Measurements from ENCODE around the gene DHX40.

The DHX40 gene

DNA sequence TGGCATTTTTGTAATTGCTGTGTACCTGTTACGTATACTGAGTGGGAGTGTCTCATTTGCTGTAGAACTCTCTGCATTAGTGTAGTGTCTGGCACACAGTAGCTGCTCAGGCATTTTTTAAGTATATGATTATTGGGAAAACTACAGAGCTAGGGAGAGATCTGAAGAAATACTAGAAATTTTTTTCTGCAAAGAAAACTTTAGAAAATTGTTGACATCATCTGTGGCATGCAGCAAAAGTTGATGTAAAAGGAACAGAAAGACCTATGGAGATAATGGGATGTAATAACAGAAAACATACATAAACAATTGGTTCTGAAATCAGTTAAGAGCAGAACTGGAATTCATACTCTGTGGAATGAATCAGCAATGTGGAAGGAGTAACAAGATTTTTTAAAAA lies 65.9 kb downstream of the DHX40 start:
- no peak for DNase-seq (ENCODE audit: low read depth)

GRCh38 chr17:59632398-59632797 lies 67.0 kb downstream of the DHX40 start:
- DNase-seq (ENCODE audit: low read depth): no peak

DNA sequence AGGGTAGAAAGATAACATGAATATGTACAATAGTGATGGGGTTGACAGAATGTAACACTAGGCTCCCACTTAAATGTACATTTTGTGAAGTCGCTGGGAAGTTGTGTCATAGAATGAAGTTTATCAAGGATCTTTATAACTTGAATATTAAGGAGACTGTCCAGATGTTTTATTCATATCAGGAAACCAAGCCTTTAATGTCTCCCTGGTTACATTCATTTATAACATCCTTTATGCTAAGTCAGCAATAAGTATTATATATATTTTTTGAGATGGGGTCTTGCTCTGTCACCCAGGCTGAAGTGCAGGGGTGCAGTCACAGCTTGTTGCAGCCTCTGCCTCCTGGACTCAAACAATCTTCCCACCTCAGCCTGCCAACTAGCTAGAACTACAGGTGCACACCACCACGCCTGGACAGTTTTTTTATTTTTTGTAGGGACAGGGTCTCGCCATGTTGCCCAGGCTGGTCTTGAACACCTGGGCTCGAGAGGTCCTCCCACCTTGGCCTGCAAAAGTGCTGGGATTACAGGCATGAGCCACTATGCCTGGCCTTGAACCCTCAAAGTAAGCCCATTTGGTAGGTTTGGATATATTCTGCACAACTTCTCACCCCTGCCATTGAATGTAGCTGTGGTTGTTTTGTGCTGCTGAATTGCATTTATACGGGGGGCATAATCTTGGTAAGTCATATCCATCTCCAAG lies 68.4 kb downstream of the DHX40 start:
- DNase-seq (ENCODE audit: low read depth): no peak

- DNase-seq (ENCODE audit: low read depth): no peak
Observed at GRCh38 chr17:59634632-59635541, 69.5 kb downstream of the DHX40 start.

DNA sequence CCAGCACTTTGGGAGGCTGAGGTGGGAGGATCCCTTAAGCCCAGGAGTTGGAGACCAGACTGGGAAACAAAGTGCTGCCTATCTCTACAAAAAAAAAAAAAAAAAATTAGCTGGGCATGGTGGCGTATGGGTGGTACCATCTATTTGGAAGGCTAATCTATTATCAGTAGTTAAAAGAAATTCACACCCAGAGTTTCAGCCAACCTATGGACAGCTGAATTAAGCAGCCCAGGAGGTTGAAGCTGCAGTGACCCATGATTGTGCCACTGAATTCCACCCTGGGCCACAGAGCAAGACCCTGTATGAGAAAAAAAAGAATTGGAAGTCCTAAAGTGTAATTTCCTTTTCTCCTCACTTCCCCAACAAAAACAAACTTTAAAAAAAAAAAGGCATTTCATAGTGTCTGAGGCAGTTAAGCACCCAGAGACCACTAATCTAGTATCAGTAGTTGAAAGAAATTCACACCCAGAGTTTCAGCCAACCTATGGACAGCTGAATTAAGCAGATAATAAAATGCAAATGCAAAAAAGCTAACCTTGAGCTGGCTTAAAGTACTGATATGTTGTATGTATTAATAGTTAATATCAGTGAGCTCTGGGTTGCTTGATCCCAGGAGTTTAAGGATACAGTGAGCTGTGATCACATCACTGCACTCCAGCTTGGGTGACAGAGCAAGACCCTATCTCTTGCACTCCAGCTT lies 72.4 kb downstream of the DHX40 start:
- no peak for DNase-seq (ENCODE audit: low read depth)

DNA sequence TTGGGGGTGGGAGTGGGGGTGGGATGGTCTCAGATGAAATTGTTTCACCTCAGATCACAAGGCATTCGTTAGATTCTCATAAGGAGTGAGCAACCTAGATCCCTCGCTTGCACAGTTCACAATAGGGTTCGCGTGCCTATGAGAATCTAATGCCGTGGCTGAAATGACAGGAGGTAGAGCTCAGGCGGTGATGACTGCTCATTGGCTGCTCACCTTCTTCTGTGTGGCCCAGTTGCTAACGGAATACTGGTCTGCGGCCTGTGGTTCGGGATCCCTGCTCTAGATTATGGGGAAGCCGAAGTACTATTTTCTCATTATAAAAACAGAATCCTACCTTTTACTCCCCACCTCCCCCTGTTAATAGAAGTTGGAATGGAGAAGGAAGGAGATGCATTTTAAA lies 73.1 kb downstream of the DHX40 start:
- no peak for DNase-seq (ENCODE audit: low read depth)

DNA sequence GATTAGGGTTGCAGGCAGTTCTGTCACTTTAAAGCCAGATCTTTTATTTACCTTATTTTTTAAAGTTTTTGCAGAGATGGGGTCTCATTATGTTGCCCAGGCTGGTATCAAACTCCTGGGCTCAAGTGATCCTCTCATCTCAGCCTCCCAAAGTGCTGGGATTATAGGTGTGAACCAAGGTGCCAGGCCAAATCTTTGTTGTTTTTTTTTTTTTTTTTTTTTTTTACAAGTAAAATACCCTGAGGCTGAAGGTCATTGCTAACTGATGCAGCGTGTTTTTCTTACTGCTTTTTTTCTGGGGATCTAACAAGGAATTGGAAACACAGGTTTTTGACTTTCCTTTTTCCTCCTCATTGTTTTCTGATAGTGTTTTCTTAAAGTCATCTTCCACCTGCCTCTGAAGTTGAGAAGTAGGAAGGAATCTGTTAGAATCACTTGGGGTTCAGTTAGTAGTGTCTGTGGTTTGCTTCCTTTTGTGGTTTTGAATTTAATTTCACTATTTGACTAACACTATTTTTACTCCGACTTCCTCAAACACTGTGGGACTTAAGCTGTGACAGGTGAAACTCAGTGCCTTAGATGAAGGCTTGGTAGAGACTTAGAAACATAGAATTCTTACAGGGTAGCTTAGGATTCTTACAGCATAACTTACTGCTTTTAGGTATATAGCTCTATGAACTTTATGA lies 76.5 kb downstream of the DHX40 start:
- DNase-seq (ENCODE audit: low read depth): no peak

DNA sequence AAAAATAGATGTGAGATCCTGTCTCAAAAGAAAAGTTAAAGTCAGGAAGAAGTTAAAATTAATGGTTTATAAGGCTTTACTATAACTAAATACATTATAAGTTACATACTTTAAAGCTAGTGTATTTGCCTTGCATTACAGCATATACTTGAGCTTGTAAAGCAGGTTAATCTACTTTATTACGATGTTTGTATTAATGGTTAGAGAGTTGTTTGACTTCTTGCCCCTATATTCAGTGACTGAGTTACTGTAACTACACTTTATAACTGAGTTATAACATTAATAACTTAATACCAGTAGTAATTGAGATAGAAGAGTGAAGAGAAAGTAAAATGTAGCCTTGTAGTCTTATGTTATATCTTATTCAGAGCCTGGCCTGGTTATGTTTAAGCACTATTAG lies 77.2 kb downstream of the DHX40 start:
- no peak for DNase-seq (ENCODE audit: low read depth)

DNA sequence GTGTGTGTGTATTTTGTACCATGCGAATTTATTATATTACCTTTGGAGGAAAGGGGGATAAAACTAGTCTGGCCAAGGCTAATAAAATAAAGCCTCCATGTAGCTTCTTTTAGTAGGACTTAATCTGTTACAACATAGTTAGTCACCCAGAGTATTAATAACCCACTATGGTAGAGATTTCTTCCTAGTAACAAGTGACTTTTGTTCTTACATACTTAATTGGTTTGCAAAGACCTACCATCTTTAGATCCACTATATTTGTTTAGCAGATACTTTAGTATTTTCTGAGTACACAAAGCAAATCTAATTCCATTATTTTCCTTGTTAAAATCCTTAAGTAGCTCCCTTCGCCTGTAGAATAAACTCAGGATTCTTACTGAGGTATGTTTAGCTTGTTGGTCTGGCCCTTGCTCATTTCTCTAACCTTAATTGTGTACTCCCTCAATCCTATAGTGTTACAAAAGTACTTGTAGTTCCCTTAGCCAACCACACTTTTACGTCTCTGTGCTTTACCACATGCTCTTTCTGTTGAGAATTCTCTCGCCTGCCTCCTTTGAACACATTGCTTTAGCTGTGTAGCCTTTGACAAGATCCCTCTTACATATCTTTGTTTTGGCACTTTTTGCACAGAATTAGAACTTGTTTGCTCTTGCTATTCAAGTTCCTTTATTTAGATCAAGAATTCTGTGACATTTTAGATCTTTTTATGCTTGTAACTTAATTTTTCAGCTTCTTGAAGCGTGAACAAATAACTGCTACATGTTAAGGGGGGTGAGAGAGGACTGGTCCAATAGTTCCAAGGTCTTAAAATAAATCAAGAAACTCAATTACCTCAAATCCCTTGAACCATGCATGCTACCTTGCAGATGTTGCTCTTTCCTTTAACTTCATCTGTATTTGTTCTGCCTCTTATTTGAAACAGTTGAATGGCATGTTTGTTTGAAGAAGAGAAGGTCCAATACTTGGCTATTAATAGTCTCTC lies 78.0 kb downstream of the DHX40 start:
- DNase-seq (ENCODE audit: low read depth): no peak

DNA sequence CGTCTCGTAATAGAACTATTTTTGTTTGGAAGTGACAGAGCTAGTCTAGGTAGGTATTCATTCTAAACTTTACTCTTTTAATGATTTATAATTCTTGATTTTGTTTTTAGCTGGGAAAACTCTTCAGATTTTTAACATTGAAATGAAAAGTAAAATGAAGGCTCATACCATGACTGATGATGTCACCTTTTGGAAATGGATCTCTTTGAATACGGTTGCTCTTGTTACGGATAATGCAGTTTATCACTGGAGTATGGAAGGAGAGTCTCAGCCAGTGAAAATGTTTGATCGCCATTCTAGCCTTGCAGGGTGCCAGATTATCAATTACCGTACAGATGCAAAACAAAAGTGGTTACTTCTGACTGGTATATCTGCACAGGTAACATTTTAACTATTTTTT lies 81.9 kb downstream of the DHX40 start:
- no peak for DNase-seq (ENCODE audit: low read depth)

GRCh38 chr17:59649886-59650285 lies 84.5 kb downstream of the DHX40 start:
- no peak for DNase-seq (ENCODE audit: low read depth)

GRCh38 chr17:59650642-59651041 lies 85.2 kb downstream of the DHX40 start:
- no peak for DNase-seq (ENCODE audit: low read depth)

DNA sequence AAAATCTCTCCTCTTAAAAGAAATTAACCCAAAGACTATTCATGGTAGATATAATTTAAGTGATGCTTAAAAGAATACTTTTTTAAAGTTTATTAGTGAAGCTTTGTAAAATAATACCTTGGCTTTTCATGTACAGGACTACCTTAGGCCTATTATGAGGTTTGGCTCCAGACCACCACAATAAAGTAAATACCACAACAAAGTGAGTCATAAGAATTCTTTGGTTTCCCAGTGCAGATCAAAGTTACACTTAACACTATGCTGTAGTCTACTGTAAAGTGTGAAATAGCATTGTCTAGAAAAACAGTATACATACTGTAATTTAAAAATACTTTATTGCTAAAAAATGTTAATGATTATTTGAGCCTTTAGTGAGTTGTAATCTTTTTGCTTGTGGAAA lies 85.9 kb downstream of the DHX40 start:
- no peak for DNase-seq (ENCODE audit: low read depth)

DNA sequence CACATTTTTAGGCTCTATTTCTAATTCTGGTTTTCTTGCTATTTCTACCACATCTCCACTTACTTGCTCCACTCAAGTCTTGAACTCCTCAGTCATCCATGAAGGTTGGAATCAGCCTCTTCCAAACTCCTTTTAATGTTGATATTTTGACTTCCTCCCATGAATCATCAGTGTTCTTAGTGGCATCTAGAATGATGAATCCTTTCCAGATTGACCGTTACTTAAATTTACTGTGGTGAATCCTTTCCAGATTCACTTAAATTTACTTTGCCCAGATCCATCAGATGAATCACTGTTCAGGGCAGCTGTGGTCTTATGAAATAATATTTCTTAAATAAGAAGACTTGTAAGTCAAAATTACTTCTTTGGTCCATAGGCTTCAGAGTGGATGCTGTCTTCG lies 86.7 kb downstream of the DHX40 start:
- DNase-seq (ENCODE audit: low read depth): peak; percentile 24

- peak; percentile 61 for DNase-seq (ENCODE audit: low read depth)
Observed at GRCh38 chr17:59656624-59657023, 91.2 kb downstream of the DHX40 start.
